Suprapubic skin (tissue), 4 donors: ENCODE data around the gene HSPA1B. TPM values are rescaled to one million over a fixed set of nuclear protein-coding genes. Genes with fewer than 3 reads are reported as not detected.

Experiments used
- DNase-seq, 2 donors: peaks; one replicate each; pipeline ENCODE4 v3.0.0-alpha.2; 2019; ENCODE audit warnings: low spot score in 2 of 2
- H3K27ac ChIP-seq: fragments of 200-600 bp; sonication (generic); one replicate; pipeline ENCODE4 v1.5.1; 2019
- H3K27me3 ChIP-seq: fragments of 200-600 bp; sonication (generic); one replicate; pipeline ENCODE4 v1.5.1; 2019
- H3K36me3 ChIP-seq: fragments of 200-600 bp; sonication (generic); one replicate; pipeline ENCODE4 v1.5.1; 2019
- H3K4me1 ChIP-seq: fragments of 200-600 bp; sonication (generic); one replicate; pipeline ENCODE4 v1.5.1; 2019
- H3K4me3 ChIP-seq: fragments of 200-600 bp; sonication (generic); one replicate; pipeline ENCODE4 v1.5.1; 2019; ENCODE audit warnings: mild to moderate bottlenecking
- H3K9me3 ChIP-seq: fragments of 200-600 bp; sonication (generic); one replicate; pipeline ENCODE4 v1.5.1; 2019
- CTCF ChIP-seq, 2 donors: fragments of 200-600 bp in 1 of 2; fragments of 450-650 bp in 1 of 2; sonication (generic) in 1 of 2; IDR thresholded peaks; one replicate each; pipeline ENCODE4 v1.5.1; 2016 to 2019; ENCODE audit warnings: antibody characterized with exemption in 2 of 2, mild to moderate bottlenecking in 1 of 2, moderate library complexity in 1 of 2
- EP300 ChIP-seq: sonication (generic); formaldehyde crosslinking; IDR thresholded peaks from one replicate; pipeline ENCODE4 v1.6.1; 2017; ENCODE audit warnings: antibody characterized with exemption
- POLR2A ChIP-seq, 2 donors: fragments of 450-650 bp; IDR thresholded peaks; one replicate each; pipeline ENCODE4 v1.6.1; 2017; ENCODE audit warnings: antibody characterized with exemption in 2 of 2, mild to moderate bottlenecking in 2 of 2, moderate library complexity in 2 of 2
- POLR2AphosphoS5 ChIP-seq, 3 donors: sonication (generic); formaldehyde crosslinking; IDR thresholded peaks; one replicate each; pipeline ENCODE4 v1.6.1; 2017; ENCODE audit warnings: antibody characterized with exemption in 3 of 3
- WGBS: methylation state at CpG from one replicate; pipeline ENCODE4 v1.1.5; 2018; 5-methylcytosine and 5-hydroxymethylcytosine counted together
- total RNA-seq, 4 donors: library from RNA; depleted of rRNA; stranded (reverse); fragments of >200 nt; gene quantifications; one replicate each; pipeline ENCODE4 v1.1.0, GENCODE V29; 2016

Gene HSPA1B
- 100 to 1,000 TPM; 243 to 686 (median 558) TPM for total RNA-seq

DNA sequence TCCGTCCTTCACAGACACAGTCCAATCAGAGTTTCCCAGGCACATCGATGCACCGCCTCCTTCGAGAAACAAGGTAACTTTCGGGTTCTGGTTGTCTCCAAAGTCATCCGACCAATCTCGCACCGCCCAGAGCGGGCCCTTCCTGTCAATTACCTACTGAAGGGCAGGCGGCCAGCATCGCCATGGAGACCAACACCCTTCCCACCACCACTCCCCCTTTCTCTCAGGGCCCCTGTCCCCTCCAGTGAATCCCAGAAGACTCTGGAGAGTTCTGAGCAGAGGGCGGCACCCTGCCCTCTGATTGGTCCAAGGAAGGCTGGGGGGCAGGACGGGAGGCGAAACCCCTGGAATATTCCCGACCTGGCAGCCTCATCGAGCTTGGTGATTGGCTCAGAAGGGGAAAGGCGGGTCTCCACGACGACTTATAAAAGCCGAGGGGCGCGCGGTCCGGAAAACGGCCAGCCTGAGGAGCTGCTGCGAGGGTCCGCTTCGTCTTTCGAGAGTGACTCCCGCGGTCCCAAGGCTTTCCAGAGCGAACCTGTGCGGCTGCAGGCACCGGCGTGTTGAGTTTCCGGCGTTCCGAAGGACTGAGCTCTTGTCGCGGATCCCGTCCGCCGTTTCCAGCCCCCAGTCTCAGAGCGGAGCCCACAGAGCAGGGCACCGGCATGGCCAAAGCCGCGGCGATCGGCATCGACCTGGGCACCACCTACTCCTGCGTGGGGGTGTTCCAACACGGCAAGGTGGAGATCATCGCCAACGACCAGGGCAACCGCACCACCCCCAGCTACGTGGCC lies at the start of gene HSPA1B:
Gene HSPA1B (plus strand): TSS at position 453 of the 794 bp plus-strand sequence. CDS start 213 bp downstream, at position 666.
- peak; percentile 99 to 100 for DNase-seq
- H3K4me3 ChIP-seq = peak within 1 kb of the TSS; percentile 70
- TF ChIP-seq POLR2AphosphoS5 (IDR thresholded peaks at IDR 0.05) = peak; percentile 97 to 99 (median 97)
- no peak for TF ChIP-seq CTCF (IDR thresholded peaks at IDR 0.05)
- TF ChIP-seq POLR2A (IDR thresholded peaks at IDR 0.05) = peak; percentile 99 to 100
- peak within 1 kb of the TSS; percentile 96 for H3K27ac ChIP-seq
- H3K27me3 ChIP-seq = no peaks in the 10 kb centered on the region
- no peaks in the 10 kb centered on the region for H3K36me3 ChIP-seq
- peaks cover 60% of the 10 kb centered on the region for H3K4me1 ChIP-seq
- H3K9me3 ChIP-seq = no peaks in the 10 kb centered on the region
- 0% methylated on average over 8 of the region's 56 CpGs for WGBS

DNA sequence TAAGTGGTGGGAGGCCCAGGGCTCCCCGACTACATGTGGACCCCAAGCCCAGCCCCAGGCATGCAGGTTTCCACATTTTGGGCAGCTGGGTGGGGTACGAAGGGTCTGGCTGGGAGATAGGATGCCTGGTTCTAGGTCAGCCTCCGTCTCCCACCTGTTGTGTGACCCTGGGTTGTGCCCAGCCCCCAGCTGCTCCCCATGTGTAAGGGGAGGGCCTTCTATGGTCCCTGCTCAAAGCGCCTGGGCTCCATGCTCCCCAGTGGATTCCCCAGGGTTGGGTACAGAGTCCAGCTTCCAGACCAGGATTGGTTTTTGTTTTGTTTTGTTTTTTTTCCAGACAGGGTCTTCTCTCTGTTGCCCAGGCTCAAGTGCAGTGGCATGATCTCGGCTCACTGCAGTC lies 49.3 kb upstream of the HSPA1B start:
- H3K9me3 ChIP-seq = no peaks in the 10 kb centered on the region
- no peak for DNase-seq
- no peak overlapping the region for H3K27ac ChIP-seq
- 92% methylated on average over 2 of the region's 5 CpGs for WGBS
- peaks cover 24% of the 10 kb centered on the region for H3K4me1 ChIP-seq
- no peak for TF ChIP-seq EP300
- TF ChIP-seq CTCF (IDR thresholded peaks at IDR 0.05) = no peak
- TF ChIP-seq POLR2A (IDR thresholded peaks at IDR 0.05) = no peak
- TF ChIP-seq POLR2AphosphoS5 (IDR thresholded peaks at IDR 0.05) = no peak
- peaks cover 48% of the 10 kb centered on the region for H3K36me3 ChIP-seq
- H3K27me3 ChIP-seq = no peaks in the 10 kb centered on the region
- H3K4me3 ChIP-seq = no peak overlapping the region

DNA sequence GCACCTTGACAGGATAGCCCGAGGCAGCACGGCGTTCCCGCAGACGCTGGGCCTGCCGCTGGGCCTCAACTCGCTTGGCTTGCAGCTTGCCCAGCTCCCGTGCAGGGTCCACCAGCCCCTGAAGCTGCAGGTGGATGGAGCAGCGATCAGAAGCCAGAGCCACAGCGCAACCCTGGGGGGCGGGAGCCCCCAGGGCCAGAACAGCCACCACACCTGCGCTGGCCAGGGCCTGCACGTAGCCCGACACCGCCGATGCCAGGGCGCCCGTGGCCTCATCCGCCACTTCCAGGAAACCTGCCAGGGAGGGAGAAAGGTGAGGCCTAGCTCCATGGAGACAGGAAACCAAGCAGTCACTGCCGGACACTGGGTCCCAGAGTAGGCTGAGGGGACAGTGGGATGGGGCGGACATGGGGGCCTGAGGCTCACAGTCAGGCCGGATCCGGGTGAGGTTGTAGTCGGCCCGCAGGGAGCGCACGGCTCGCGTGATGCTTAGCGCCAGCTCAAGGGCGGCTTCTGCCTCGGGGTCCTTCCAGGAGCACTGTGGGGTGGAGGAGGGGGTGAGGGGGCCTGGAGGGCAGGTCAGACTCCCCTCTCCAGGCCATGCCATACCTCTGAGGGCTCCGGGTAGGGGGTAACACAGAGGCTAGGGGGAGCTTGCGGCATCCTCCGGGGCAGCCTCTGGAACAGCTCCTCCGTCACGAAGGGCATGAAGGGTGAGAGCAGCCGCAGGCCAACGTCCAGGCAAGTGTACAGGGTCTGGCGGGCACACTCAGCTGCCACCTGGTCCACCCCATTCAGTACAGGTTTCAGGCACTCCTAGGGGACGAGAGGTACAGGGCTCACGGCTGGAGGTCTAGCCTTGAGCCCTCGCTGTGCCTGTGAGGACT lies 48.3 kb upstream of the HSPA1B start:
- WGBS = 83% methylated on average over 19 of the region's 43 CpGs
- H3K4me3 ChIP-seq = no peak overlapping the region
- H3K27me3 ChIP-seq = no peaks in the 10 kb centered on the region
- no peak overlapping the region for H3K27ac ChIP-seq
- peaks cover 24% of the 10 kb centered on the region for H3K4me1 ChIP-seq
- no peak for TF ChIP-seq POLR2AphosphoS5 (IDR thresholded peaks at IDR 0.05)
- TF ChIP-seq CTCF (IDR thresholded peaks at IDR 0.05) = no peak
- TF ChIP-seq POLR2A (IDR thresholded peaks at IDR 0.05) = no peak
- TF ChIP-seq EP300 = no peak
- peaks cover 58% of the 10 kb centered on the region for H3K36me3 ChIP-seq
- no peaks in the 10 kb centered on the region for H3K9me3 ChIP-seq
- no peak for DNase-seq

GRCh38 chr6:31779908-31780307 lies 47.6 kb upstream of the HSPA1B start:
- Histone ChIP-seq H3K36me3 (peaks cover 65% of the 10 kb centered on the region), H3K4me3 (no peak overlapping the region), H3K27ac (no peak overlapping the region), H3K27me3 (no peaks in the 10 kb centered on the region), H3K9me3 (no peaks in the 10 kb centered on the region), H3K4me1 (peaks cover 24% of the 10 kb centered on the region)
- DNase-seq = no peak
- no peak for TF ChIP-seq POLR2AphosphoS5 (IDR thresholded peaks at IDR 0.05)
- no peak for TF ChIP-seq EP300
- no peak for TF ChIP-seq POLR2A (IDR thresholded peaks at IDR 0.05)
- no peak for TF ChIP-seq CTCF (IDR thresholded peaks at IDR 0.05)
- no CpG with 5 or more reads among the region's 10 CpGs for WGBS
